Measurements from ENCODE around the gene TAMALIN.

Gene TAMALIN

DNA sequence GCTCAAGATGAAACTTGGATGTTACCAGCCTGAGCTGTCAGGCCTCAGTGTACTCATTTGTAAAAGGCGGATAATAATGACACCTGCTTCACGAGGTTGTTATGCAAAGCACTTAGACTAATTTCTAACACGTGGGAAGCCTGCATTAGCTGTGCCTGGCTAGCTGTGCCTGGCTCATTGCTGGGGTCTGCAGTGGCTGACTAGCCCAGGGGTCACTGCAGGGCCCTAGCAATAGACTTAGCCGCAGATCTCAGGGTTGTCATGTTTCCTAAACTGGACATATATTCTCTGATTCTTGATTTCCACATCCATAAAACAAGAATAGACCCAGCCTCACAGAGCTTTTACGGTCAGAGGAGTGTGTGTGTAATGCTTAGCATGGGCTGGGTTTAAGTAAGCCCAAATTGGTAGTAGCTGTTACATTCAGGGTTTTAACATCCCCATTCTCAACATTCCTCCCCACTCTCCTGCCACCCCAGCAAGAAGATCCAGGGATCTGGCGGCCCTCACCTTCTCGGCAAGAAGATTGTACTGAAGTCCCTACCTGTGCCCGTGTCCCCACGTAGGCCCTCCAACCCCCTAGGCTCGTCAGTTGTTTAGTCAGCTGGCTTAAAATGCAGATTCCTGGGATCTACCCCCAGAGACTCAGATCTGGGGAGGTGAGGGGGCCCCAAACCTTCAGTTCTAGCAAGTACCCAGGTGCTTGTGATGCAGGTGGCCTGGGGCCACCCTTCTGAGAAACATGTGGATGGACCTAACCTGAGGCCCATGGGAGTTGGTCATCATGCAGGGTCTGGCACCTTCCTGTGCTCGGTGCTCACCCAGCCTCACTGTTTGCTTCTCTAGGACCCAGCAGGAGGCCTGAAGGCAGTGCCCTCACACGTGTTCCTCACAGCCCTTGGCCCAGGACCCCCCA lies 53.1 kb downstream of the TAMALIN start:
- no peaks in the 10 kb centered on the region for H3K36me3 ChIP-seq (ENCODE audit: control insufficient read depth, insufficient read depth, low read length)
- no peaks in the 10 kb centered on the region for H3K9me3 ChIP-seq (ENCODE audit: control insufficient read depth, low read length)
- no peak overlapping the region for H3K27ac ChIP-seq (ENCODE audit: insufficient read depth, low read length, poor library complexity, severe bottlenecking)
- H3K4me3 ChIP-seq (ENCODE audit: insufficient read depth, low read depth, low read length, poor library complexity, severe bottlenecking): no peak overlapping the region
- no peaks in the 10 kb centered on the region for H3K4me1 ChIP-seq (ENCODE audit: control insufficient read depth, insufficient read depth, low read length, poor library complexity, severe bottlenecking)
- no peaks in the 10 kb centered on the region for H3K27me3 ChIP-seq (replicated peaks; ENCODE audit: control insufficient read depth, insufficient read depth, low read length, poor library complexity, severe bottlenecking)
- no peak for DNase-seq

- Histone ChIP-seq H3K36me3 (ENCODE audit: control insufficient read depth, insufficient read depth, low read length) (no peaks in the 10 kb centered on the region), H3K4me1 (ENCODE audit: control insufficient read depth, insufficient read depth, low read length, poor library complexity, severe bottlenecking) (no peaks in the 10 kb centered on the region), H3K27me3 (replicated peaks; ENCODE audit: control insufficient read depth, insufficient read depth, low read length, poor library complexity, severe bottlenecking) (no peaks in the 10 kb centered on the region), H3K9me3 (ENCODE audit: control insufficient read depth, low read length) (no peaks in the 10 kb centered on the region), H3K27ac (ENCODE audit: insufficient read depth, low read length, poor library complexity, severe bottlenecking) (no peak overlapping the region), H3K4me3 (ENCODE audit: insufficient read depth, low read depth, low read length, poor library complexity, severe bottlenecking) (no peak overlapping the region)
- DNase-seq: no peak
Measured at GRCh38 chr12:52060498-52061177, 53.9 kb downstream of the TAMALIN start.

GRCh38 chr12:52061470-52062166 lies 54.9 kb downstream of the TAMALIN start:
- H3K27ac ChIP-seq (ENCODE audit: insufficient read depth, low read length, poor library complexity, severe bottlenecking): no peak overlapping the region
- DNase-seq: no peak
- no peaks in the 10 kb centered on the region for H3K27me3 ChIP-seq (replicated peaks; ENCODE audit: control insufficient read depth, insufficient read depth, low read length, poor library complexity, severe bottlenecking)
- H3K4me3 ChIP-seq (ENCODE audit: insufficient read depth, low read depth, low read length, poor library complexity, severe bottlenecking): no peak overlapping the region
- H3K9me3 ChIP-seq (ENCODE audit: control insufficient read depth, low read length): no peaks in the 10 kb centered on the region
- H3K36me3 ChIP-seq (ENCODE audit: control insufficient read depth, insufficient read depth, low read length): no peaks in the 10 kb centered on the region
- H3K4me1 ChIP-seq (ENCODE audit: control insufficient read depth, insufficient read depth, low read length, poor library complexity, severe bottlenecking): no peaks in the 10 kb centered on the region

DNA sequence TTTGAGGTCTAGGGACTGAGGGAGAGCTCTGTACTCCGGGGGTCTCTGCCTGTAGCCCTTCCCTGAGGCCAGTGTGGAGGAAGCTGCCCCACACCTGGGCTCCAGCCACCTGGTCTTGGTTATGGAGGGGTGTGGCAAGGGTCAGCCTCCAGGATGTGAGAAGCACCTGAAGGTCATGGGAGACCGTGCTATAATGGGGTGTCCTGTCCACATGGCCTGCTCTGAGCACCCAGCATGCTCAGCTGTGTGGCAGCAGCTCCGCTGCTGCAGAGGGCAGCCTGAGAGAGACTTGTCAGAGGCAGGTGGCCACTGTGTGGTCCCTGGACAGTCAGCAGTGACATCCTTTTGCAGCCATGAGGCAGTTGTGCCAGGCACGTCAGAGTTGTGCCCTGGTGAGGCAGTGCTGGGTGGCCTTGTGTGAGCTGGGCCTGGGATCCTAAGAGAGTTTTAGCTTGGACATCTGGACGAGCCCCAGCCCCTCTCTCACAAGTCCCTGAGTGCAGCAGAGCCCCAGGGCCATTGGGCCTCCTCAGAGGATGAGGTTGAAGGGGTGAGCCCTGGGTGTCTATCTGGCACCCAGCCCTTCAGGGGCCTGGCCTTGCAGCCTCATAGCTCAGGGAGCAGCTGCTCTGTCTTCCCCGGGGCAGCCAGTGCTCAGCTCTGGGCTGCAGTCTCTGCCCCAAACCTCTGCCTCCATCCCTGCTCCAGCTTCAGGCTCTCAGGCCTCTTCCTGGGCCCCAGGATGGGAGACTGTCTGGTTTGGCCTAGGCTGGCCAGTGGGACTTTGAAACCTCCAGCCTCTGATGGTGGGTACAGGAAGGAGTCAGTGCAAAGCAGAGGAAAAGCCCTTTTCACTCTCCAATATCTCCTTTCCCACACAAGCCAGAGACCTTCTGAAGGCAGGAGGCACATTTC lies 55.7 kb downstream of the TAMALIN start:
- H3K4me3 ChIP-seq (ENCODE audit: insufficient read depth, low read depth, low read length, poor library complexity, severe bottlenecking): no peak overlapping the region
- no peaks in the 10 kb centered on the region for H3K4me1 ChIP-seq (ENCODE audit: control insufficient read depth, insufficient read depth, low read length, poor library complexity, severe bottlenecking)
- H3K27ac ChIP-seq (ENCODE audit: insufficient read depth, low read length, poor library complexity, severe bottlenecking): no peak overlapping the region
- no peaks in the 10 kb centered on the region for H3K9me3 ChIP-seq (ENCODE audit: control insufficient read depth, low read length)
- DNase-seq: no peak
- H3K27me3 ChIP-seq (replicated peaks; ENCODE audit: control insufficient read depth, insufficient read depth, low read length, poor library complexity, severe bottlenecking): no peaks in the 10 kb centered on the region
- no peaks in the 10 kb centered on the region for H3K36me3 ChIP-seq (ENCODE audit: control insufficient read depth, insufficient read depth, low read length)

GRCh38 chr12:52063082-52063924 lies 56.6 kb downstream of the TAMALIN start:
- H3K36me3 ChIP-seq (ENCODE audit: control insufficient read depth, insufficient read depth, low read length): no peaks in the 10 kb centered on the region
- H3K27me3 ChIP-seq (replicated peaks; ENCODE audit: control insufficient read depth, insufficient read depth, low read length, poor library complexity, severe bottlenecking): no peaks in the 10 kb centered on the region
- no peak overlapping the region for H3K4me3 ChIP-seq (ENCODE audit: insufficient read depth, low read depth, low read length, poor library complexity, severe bottlenecking)
- H3K9me3 ChIP-seq (ENCODE audit: control insufficient read depth, low read length): no peaks in the 10 kb centered on the region
- H3K4me1 ChIP-seq (ENCODE audit: control insufficient read depth, insufficient read depth, low read length, poor library complexity, severe bottlenecking): no peaks in the 10 kb centered on the region
- no peak for DNase-seq
- no peak overlapping the region for H3K27ac ChIP-seq (ENCODE audit: insufficient read depth, low read length, poor library complexity, severe bottlenecking)

DNA sequence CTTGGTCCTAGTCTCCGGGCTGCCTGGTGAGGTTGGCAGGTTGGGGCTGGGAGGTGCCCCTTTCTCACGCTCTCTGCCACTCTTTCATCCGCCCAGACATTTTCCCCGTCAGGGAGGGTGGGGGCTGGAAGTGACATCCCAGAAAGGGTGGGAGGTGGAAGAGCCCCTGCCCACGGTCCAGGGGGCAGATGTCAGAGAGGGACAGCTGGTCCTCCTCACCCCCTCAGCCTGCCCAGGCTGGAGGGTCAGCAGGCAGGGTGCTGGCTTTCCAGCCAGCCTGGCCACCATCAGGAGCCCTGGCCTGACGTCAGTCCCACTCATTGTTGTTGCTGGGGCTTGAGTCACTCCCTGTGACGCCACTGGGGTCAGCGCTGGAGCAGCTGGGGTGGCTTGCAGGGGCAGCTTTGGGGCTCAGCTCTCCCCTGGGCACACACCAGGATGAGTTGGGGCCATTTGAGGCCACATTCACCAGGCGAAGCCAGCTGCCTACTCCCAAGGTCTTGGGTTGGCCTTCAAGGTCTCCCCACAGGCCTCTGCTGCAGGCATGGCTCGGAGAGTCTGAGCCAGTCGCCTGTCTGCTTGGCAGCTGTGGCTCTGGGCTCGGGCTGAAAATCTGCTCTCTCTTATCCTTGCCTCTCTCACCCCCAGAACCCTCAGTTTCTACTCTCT lies 57.4 kb downstream of the TAMALIN start:
- no peaks in the 10 kb centered on the region for H3K36me3 ChIP-seq (ENCODE audit: control insufficient read depth, insufficient read depth, low read length)
- DNase-seq: no peak
- H3K27me3 ChIP-seq (replicated peaks; ENCODE audit: control insufficient read depth, insufficient read depth, low read length, poor library complexity, severe bottlenecking): no peaks in the 10 kb centered on the region
- no peak overlapping the region for H3K27ac ChIP-seq (ENCODE audit: insufficient read depth, low read length, poor library complexity, severe bottlenecking)
- peaks cover 2% of the 10 kb centered on the region for H3K4me1 ChIP-seq (ENCODE audit: control insufficient read depth, insufficient read depth, low read length, poor library complexity, severe bottlenecking)
- no peaks in the 10 kb centered on the region for H3K9me3 ChIP-seq (ENCODE audit: control insufficient read depth, low read length)
- H3K4me3 ChIP-seq (ENCODE audit: insufficient read depth, low read depth, low read length, poor library complexity, severe bottlenecking): no peak overlapping the region

All from effector memory CD4-positive, alpha-beta T cell (primary cell).